HT-29 (cell line): Measurements from ENCODE around the gene MUC5B. TPM values are rescaled to one million over a fixed set of nuclear protein-coding genes. Genes with fewer than 3 reads are reported as not detected.

ENCODE experiments used
- DNase-seq: peaks from one replicate; pipeline ENCODE4 v3.0.0-alpha.2; 2015; ENCODE audit warnings: low spot score
- total RNA-seq: library from RNA; depleted of rRNA; stranded (reverse); fragments of >200 nt; shearing (Covaris generic); gene quantifications from 2 replicates; pipeline ENCODE4 v1.2.3, GENCODE V29; 2014

The MUC5B gene
- total RNA-seq, 1 experiment from 2014 or later: 4.3 TPM

DNA sequence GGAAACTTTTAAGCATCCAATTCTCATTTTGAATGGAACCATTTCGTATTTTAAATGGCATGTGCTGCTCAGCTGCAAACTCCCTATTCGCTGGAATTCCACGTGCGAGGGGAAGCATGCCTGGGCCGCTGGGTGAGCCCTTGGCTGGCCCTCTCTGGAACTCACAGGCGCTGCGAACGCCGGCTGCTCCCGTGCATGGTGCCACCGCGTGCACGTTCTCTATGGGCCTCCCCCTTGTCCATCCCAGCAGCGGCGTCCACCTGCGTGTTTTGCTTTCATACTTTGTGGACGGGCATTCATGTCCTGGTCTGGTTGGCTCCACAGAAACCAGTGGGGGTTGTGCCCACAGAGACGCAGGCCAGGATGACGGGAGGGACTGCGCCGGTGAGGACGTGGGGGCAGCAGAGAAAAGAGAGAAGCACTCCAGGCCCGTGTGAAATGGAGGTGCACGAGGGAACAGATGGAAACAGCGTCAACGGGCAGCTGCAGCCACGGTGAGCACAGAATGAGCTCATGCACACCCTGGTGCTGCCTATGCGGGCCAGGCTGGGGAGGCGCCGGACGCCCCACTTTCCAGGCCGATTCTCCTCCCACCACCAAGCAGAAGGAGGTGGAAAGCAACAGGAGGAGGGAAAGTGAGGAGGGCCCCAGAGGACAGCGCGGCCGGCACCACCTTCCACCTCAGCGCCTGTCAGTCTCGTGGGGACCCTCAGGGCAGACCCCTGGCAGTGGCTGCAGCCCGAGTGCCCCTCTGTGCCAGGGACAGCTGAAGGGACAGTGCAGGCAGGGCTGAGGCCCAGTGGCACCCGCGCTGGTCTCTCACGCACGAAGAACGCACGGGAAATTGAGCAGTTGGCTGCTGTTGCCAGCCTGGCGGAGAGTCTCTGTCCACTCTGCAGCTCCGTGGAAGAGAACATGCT, 57.5 kb downstream of the MUC5B start:
- DNase-seq: no peak

DNA sequence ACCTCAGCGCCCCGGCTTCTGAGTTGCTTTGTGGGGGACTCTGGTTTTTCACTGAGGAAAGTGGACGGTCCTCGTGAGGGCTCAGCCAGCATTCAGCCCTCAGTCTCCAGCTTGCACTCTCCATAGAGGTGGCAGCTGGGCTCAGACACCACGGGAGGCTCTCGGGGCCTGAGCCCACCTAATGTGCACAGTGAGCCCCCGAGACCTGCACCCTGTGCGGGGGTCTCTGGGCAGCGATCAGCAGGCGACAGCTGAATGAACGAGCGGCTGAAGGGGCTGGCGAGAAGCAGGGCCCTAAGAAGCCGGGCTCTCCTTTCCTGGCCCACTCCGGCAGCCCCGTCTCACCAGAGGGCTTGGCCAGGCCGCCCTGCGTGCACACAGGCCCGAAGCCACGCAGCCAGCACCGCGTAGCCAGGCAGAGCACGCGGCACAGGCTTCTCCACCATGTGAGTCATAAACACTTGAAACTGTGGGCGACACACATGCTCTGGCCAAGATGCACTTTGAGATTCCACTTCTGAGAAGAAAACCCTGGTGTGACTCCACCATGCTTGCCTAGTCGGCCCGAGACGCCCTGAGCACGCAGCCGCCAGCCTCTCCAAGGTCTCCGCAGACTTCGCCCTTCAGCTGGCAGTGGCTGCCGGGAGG, 58.6 kb downstream of the MUC5B start:
- no peak for DNase-seq

- DNase-seq: no peak
Observed at GRCh38 chr11:1281974-1282365, 59.1 kb downstream of the MUC5B start.

DNA sequence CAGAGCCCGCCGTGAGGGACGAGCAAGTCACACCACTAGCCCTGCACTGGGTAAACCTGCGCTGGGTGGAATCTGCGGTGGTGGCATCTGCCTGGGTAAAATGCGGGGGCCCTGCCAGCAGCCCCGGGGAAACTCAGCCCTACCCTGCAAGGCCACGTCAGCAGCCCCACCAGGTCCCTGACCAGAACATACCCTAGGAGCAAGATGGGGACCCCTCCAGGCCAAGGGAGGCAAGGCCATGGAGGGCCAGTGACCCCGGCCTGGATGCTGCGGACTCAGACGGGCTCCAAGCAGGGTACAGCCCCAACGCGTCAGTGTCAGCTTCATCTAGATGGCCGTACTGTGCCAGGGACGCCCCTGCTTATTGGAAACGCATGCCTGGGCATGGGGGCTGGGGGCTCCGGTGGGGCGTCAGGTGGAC, 60.2 kb downstream of the MUC5B start:
- no peak for DNase-seq

- no peak for DNase-seq
Observed at GRCh38 chr11:1283906-1284305, 61.0 kb downstream of the MUC5B start.

- no peak for DNase-seq
Observed at GRCh38 chr11:1285316-1285744, 62.5 kb downstream of the MUC5B start.

DNA sequence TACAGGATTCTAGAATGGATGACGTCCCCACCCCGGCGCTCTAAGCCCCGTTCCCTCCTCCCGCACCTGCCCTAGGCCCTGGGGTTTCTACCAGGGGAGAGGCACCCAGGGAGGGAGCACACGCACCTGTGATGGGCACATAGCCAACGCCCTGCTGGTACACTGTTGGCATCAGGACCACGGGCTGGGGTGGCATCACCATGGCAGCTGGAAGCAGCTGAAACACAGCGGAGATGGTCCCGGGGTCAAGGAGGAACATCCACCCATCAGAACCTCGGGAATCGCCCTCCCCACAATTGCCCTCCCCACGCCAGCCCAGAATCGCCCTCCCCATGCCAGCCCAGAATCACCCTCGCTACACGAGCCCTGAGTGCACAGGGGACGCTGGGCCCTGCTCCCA, 63.0 kb downstream of the MUC5B start:
- no peak for DNase-seq

DNA sequence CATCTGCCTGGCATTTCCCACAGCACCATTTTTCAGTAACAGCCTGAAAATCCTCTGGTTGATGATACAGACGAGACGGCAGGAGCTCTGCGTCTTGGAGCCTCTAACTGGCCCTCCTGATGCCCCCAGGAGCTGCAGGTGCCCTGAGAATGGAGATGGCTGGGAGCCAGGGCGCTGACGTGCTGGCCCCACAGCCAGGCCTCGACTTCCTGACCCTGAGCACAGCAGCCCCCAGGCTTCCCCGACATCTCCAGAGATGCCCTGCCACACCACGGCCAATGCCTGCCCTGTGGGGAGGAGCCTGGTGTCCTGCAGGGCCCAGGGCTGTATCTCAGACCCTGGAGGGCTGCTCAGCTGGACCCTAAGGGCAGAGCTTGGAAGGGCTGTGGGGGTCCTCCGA, 65.1 kb downstream of the MUC5B start:
- no peak for DNase-seq

GRCh38 chr11:1288426-1289151, 65.7 kb downstream of the MUC5B start:
- no peak for DNase-seq

GRCh38 chr11:1289211-1289935, 66.5 kb downstream of the MUC5B start:
- no peak for DNase-seq

DNA sequence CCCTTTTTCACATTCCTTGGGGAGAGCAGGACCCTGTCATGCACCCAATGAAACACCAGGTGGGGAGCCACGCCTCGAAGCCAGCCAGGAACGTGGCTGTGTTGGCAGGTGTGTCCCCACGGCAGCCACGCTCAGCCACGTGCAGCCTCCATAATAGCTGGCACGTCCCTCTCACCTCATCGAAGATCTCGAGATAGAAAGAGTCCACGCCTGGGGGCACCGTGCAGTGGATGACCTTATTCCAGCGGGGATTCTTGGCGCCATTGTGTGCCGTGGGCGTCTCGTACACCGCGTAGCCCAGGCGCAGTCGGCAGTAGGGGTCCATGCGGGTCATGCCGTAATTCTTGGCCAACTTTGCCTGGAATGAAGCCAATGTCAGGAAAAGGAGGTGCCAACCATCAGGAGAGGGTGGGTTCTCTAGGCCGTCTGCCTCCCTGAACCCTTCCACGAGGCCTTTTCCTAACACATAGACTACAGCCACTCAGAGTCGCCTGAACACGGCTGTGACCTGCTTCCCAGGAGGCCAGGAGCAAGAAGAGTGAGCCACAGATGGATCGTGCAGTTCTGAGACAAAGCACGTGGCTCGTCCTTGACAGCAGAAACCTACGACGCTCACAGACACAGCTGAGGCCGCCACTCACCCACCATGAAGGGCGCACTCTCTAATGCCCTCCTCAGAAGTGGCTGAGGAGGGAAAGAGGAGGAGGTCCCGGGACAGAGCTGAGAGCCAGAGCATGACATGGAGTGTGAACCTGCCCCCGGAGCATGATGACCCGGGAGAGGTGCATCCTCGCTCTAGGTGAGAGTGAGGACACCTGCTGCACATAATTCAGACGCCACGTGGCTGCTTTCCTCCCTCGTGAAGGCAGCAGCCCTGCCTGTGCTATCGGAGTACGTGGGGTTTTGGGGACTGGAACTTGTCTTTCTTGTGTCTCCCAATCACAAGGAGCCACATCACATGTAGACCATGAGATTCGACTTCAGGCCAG, 67.5 kb downstream of the MUC5B start:
- DNase-seq: no peak

DNA sequence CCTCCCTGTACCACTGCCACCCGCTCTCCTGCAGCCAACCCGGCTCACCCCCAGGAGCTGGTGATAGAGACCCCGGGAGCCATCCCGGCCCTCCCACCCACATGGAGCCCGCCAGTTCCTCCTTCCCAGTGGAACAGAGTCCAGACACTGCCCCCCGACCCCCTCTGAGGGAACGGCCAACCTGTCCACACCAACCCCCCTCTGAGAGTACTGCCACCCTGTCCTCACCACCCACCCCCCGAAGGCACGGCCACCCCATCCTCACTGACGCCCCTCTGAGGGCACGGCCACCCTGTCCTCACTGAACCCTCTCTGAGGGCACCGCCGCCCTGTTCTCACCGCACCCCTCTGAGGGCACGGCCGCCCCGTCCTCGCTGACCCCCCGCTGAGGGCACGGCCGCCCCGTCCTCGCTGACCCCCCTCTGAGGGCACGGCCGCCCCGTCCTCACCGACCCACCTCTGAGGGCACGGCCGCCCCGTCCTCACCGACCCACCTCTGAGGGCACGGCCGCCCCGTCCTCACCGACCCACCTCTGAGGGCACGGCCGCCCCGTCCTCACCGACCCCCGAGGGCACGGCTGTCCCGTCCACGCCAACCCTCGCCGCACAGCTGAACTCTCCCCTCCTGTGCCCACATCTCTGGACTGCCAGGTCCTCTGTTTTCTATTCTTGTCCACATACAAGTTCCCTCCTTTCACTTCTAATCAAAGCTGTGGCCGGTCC, 68.6 kb downstream of the MUC5B start:
- no peak for DNase-seq

DNA sequence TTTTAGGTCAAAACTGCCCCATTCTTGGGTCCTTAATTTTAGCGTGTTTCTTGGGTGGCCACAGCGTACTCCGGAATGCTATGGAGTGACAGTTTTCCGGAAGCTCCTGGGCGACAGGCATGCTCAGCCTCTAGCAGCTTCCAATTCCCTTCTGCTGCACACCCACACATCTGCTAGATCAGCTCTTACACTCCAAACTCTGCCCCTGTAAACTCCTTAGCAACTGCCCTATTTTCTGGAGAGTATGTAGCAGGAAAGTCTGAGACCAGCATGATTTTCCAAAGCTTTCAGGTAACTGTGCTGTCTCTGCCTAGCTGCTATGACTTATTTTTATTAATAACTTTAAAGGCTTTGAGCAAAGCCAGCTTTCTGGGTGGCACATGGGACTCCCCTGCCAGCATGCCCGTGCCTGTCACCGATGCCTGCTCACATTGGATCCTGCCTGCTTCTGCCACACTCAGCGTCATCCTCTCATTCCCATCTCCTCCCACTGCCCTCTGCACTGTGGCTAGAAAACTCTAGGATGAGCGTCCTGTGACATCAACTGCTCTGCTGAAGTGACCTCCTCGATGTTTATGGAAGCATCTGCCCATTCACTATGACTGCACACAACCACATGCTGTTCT, 69.3 kb downstream of the MUC5B start:
- DNase-seq: no peak

DNA sequence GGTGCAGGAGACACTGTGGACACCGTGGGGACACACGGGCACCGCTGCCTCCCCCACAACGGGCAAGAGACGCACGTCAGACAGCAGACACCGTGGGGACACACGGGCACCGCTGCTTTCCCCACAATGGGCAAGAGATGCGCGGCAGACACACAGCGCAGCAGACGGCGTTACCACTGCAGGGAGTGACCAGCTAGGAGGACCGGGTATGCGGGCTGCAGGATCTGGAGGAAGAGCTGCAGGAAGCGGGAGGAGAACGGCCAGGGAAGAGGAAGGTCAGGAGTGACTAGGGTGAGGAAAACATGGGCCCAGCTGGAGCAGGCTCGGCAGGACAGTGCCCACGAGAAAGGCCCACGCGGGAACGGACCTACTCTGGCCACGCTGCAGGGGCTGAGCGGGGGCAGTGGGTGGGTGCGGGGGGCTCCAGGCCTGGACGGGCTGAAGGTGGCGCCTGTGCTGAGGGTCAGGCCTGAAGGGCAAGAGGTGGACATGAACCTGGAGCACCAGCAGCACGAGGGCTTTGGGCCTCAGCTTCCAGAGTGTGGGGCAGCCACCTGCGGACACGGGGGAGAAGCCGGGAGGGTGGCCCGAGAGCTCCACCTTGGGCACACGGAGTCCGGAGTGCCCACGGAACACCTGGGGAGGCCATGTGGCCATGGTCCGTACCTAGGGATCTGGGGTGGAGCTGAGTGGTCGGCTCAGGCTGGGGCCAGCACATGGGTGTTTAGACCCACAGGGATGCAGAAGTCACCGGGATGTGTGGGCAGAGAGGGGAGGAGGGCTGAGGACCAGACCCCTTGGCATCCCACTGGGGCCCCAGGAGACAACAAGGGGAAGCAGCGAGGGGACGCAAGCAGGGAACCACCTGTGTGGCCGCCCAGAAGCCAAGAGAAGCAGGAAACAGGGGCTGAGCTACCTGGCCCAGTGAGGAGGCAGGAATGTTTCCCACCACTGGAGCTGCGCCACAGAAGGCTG, 70.1 kb downstream of the MUC5B start:
- no peak for DNase-seq

DNA sequence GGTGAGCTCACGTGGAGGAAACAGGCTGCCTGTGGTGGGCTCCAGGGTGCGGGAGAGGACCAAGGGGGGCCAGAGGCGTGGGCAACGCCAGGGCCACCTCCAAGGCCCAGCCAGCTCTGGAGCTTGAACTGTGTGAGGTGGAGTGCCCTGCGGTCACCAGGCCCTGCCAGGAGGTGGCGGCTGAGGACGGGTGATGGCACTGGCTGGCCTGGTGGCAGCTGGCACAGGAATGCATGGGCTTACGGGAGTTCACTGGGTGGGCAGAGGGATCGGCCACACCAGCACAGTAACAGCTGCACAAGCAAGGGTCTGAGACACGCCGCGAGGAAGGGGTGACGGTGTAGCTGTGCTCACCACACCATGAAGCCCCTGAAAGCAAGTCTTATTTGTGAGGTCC, 70.8 kb downstream of the MUC5B start:
- DNase-seq: peak; percentile 56

- DNase-seq: no peak
Observed at GRCh38 chr11:1295086-1295485, 72.2 kb downstream of the MUC5B start.

DNA sequence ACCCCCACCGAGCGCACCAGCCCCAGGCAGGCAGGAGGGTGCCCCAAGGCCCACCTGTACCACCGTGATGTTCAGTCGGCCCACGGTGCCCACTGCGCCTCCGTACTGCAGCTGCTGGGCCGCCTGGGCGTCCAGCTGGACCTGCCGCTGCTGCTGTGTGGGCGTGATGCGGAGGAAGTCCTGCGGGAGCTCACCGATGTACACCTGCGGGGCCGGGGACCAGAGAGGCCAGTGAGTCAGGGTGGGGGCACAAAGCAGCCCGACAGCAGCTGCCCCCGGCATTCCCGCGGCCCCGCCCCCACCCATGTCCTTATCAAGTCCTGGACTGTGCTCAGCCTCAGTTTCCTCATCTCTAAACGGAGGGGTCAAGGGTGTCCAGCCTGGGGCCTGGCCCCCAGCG, 72.7 kb downstream of the MUC5B start:
- no peak for DNase-seq

DNA sequence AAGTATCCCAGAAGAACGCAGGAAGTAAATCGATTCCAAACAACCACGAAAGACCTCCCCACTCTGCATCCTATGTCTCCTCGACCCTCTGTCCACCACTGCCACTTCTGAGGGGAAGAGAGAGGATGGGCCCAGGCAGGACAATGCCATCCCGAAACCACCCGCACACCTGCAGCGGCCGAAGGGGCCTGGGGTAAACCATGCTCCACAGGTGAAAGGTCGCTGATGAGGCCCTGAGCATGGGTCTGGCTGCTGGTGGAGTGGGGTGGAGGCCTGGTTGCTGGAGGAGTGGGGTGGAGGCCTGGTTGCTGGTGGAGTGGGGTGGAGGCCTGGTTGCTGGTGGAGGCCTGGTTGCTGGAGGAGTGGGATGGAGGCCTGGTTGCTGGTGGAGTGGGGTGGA, 73.4 kb downstream of the MUC5B start:
- DNase-seq: no peak
